Mesenchymal stem cell (in vitro differentiated cells and primary cell): Measurements from ENCODE around the gene SUSD2.
A peak's percentile ranks its signal among the peaks of the same experiment; 100 is the strongest.

Source experiments
- DNase-seq: peaks from one replicate; pipeline ENCODE4 v3.0.0-alpha.2; 2013
- H2AFZ ChIP-seq: one replicate; pipeline ENCODE4 v1.6.1; 2013; ENCODE audit warnings: low read depth, mild to moderate bottlenecking, control low read depth, inconsistent platforms, low read length, moderate library complexity
- H2AK5ac ChIP-seq: 2 replicates; pipeline ENCODE4 v1.6.1; 2013; ENCODE audit warnings: low read length, moderate library complexity, mild to moderate bottlenecking, inconsistent platforms; ENCODE audit not compliant: severe bottlenecking
- H2BK120ac ChIP-seq: one replicate; pipeline ENCODE4 v1.6.1; 2013; ENCODE audit warnings: low read depth, mild to moderate bottlenecking, inconsistent platforms, low read length, moderate library complexity
- H2BK12ac ChIP-seq, 2 experiments: one replicate each; pipeline ENCODE4 v1.6.1; 2013; ENCODE audit warnings: inconsistent platforms in 2 of 2, low read length in 2 of 2, mild to moderate bottlenecking in 2 of 2, moderate library complexity in 2 of 2, control low read depth in 1 of 2
- H2BK15ac ChIP-seq: one replicate; pipeline ENCODE4 v1.6.1; 2013; ENCODE audit warnings: mild to moderate bottlenecking, low read depth, inconsistent platforms; ENCODE audit not compliant: poor library complexity, severe bottlenecking
- H2BK5ac ChIP-seq: 2 replicates; pipeline ENCODE4 v1.6.1; 2013; ENCODE audit warnings: low read depth, mild to moderate bottlenecking, low read length, control low read depth, inconsistent platforms; ENCODE audit not compliant: poor library complexity, severe bottlenecking
- H3K14ac ChIP-seq, 2 experiments: one replicate each; pipeline ENCODE4 v1.6.1; 2013; ENCODE audit warnings: inconsistent platforms in 2 of 2, low read length in 2 of 2, control low read depth in 1 of 2, mild to moderate bottlenecking in 1 of 2, moderate library complexity in 1 of 2
- H3K18ac ChIP-seq, 2 experiments: one replicate each; pipeline ENCODE4 v1.6.1; 2013; ENCODE audit warnings: inconsistent platforms in 2 of 2, low read length in 2 of 2, control low read depth in 1 of 2, low read depth in 1 of 2, mild to moderate bottlenecking in 1 of 2
- H3K23ac ChIP-seq, 2 experiments: one replicate each; pipeline ENCODE4 v1.6.1; 2013; ENCODE audit warnings: inconsistent platforms in 2 of 2, low read length in 2 of 2, mild to moderate bottlenecking in 2 of 2, moderate library complexity in 2 of 2, control low read depth in 1 of 2
- H3K27ac ChIP-seq: 2 replicates; pipeline ENCODE4 v1.5.1; 2013; ENCODE audit warnings: mild to moderate bottlenecking, moderate library complexity, low read length, control low read depth, inconsistent platforms; ENCODE audit not compliant: poor library complexity, severe bottlenecking
- H3K27me3 ChIP-seq, 2 experiments: 2 replicates each; pipeline versions ENCODE4 v1.6.1 to v1.7.0; 2013; ENCODE audit warnings: low read length in 2 of 2, mild to moderate bottlenecking in 2 of 2, moderate library complexity in 2 of 2, control low read depth in 1 of 2, inconsistent platforms in 1 of 2; ENCODE audit not compliant: control insufficient read depth in 1 of 2, insufficient read depth in 1 of 2
- H3K36me3 ChIP-seq, 2 experiments: 2 replicates each; pipeline versions ENCODE4 v1.6.1 to v1.7.0; 2013; ENCODE audit warnings: low read length in 2 of 2, control low read depth in 1 of 2, inconsistent platforms in 1 of 2, low read depth in 1 of 2, mild to moderate bottlenecking in 1 of 2; ENCODE audit not compliant: insufficient read depth in 2 of 2, control insufficient read depth in 1 of 2
- H3K4ac ChIP-seq, 2 experiments: one replicate each; pipeline ENCODE4 v1.6.1; 2013; ENCODE audit warnings: inconsistent platforms in 2 of 2, low read length in 2 of 2, mild to moderate bottlenecking in 2 of 2, moderate library complexity in 2 of 2, control low read depth in 1 of 2, low read depth in 1 of 2
- H3K4me1 ChIP-seq: 2 replicates; pipeline ENCODE4 v1.6.1; 2013; ENCODE audit warnings: low read depth, low read length, control low read depth; ENCODE audit not compliant: control insufficient read depth, insufficient read depth
- H3K4me2 ChIP-seq: 2 replicates; pipeline ENCODE4 v1.6.1; 2013; ENCODE audit warnings: low read length, mild to moderate bottlenecking, inconsistent platforms; ENCODE audit not compliant: poor library complexity, severe bottlenecking
- H3K4me3 ChIP-seq, 2 experiments: 2 replicates each; pipeline versions ENCODE4 v1.5.1 to v1.7.0; 2013; ENCODE audit warnings: low read length in 2 of 2, mild to moderate bottlenecking in 2 of 2, control low read depth in 1 of 2, low read depth in 1 of 2; ENCODE audit not compliant: insufficient read depth in 1 of 2
- H3K79me1 ChIP-seq: replicated peaks from 2 replicates; pipeline ENCODE4 v1.6.1; 2013; ENCODE audit warnings: mild to moderate bottlenecking, control low read depth, low read length, inconsistent platforms; ENCODE audit not compliant: poor library complexity, severe bottlenecking
- H3K9ac ChIP-seq: 2 replicates; pipeline ENCODE4 v1.7.0; 2013; ENCODE audit warnings: mild to moderate bottlenecking, low read length, moderate library complexity
- H3K9me3 ChIP-seq: 2 replicates; pipeline ENCODE4 v1.7.0; 2013; ENCODE audit warnings: mild to moderate bottlenecking, low read length; ENCODE audit not compliant: control insufficient read depth
- H4K8ac ChIP-seq: one replicate; pipeline ENCODE4 v1.6.1; 2013; ENCODE audit warnings: inconsistent platforms, mild to moderate bottlenecking, low read length, moderate library complexity
- H4K91ac ChIP-seq: one replicate; pipeline ENCODE4 v1.6.1; 2013; ENCODE audit warnings: mild to moderate bottlenecking, low read length, inconsistent platforms
- whole genome bisulfite sequencing: methylation state at CpG from one replicate; pipeline ENCODE4 v1.1.7; 2013; ENCODE audit warnings: mixed read lengths; 5-methylcytosine and 5-hydroxymethylcytosine counted together

Gene SUSD2

GRCh38 chr22:24176040-24176439 lies 5.2 kb upstream of the SUSD2 start:
- Histone ChIP-seq H4K8ac (no peak overlapping the region), H2BK12ac (no peak overlapping the region), H3K79me1 (peaks cover 7% of the 10 kb centered on the region), H2AK5ac (no peak overlapping the region), H3K27ac (no peak overlapping the region), H3K4me1 (peaks cover 1% of the 10 kb centered on the region), H3K14ac (no peak overlapping the region), H4K91ac (no peak overlapping the region), H2AFZ (no peak overlapping the region), H3K9me3 (no peaks in the 10 kb centered on the region), H3K9ac (no peak overlapping the region), H3K23ac (no peak overlapping the region), H2BK120ac (no peak overlapping the region), H3K4ac (no peak overlapping the region), H2BK15ac (peak overlapping the region; percentile 12), H2BK5ac (no peak overlapping the region), H3K4me3 (no peak overlapping the region), H3K18ac (no peak overlapping the region), H3K4me2 (no peak overlapping the region), H3K27me3 (no peaks in the 10 kb centered on the region), H3K36me3 (peaks cover 57 to 80% of the 10 kb centered on the region in 2 experiments)
- DNase-seq = no peak
- WGBS = 95% methylated on average over 11 of the region's 11 CpGs

GRCh38 chr22:24176630-24177029 lies 4.7 kb upstream of the SUSD2 start:
- no peak for DNase-seq
- no peak overlapping the region for H3K4me2 ChIP-seq
- no peak overlapping the region for H2AK5ac ChIP-seq
- no peaks in the 10 kb centered on the region for H3K9me3 ChIP-seq
- 95% methylated on average over 10 of the region's 10 CpGs for WGBS
- H3K27me3 ChIP-seq = no peaks in the 10 kb centered on the region
- H3K14ac ChIP-seq = no peak overlapping the region
- no peak overlapping the region for H4K91ac ChIP-seq
- H2BK120ac ChIP-seq = no peak overlapping the region
- no peak overlapping the region for H2BK5ac ChIP-seq
- peaks cover 7% of the 10 kb centered on the region for H3K79me1 ChIP-seq
- H2BK12ac ChIP-seq = no peak overlapping the region
- H3K4ac ChIP-seq = no peak overlapping the region
- H3K23ac ChIP-seq = no peak overlapping the region
- H3K18ac ChIP-seq = no peak overlapping the region
- no peak overlapping the region for H2AFZ ChIP-seq
- peaks cover 5% of the 10 kb centered on the region for H3K4me1 ChIP-seq
- peaks cover 51 to 74% of the 10 kb centered on the region in 2 experiments for H3K36me3 ChIP-seq
- H3K4me3 ChIP-seq = no peak overlapping the region
- no peak overlapping the region for H3K9ac ChIP-seq
- H4K8ac ChIP-seq = no peak overlapping the region
- no peak overlapping the region for H3K27ac ChIP-seq
- no peak overlapping the region for H2BK15ac ChIP-seq

- Histone ChIP-seq H3K79me1 (peaks cover 7% of the 10 kb centered on the region), H3K27ac (no peak overlapping the region), H3K4me1 (peaks cover 8% of the 10 kb centered on the region), H3K4me3 (no peak overlapping the region), H2BK12ac (no peak overlapping the region), H2BK120ac (no peak overlapping the region), H3K9me3 (no peaks in the 10 kb centered on the region), H3K23ac (no peak overlapping the region), H4K91ac (no peak overlapping the region), H3K27me3 (no peaks in the 10 kb centered on the region), H2BK5ac (no peak overlapping the region), H3K9ac (no peak overlapping the region), H3K18ac (no peak overlapping the region), H3K4ac (no peak overlapping the region), H2AFZ (no peak overlapping the region), H2AK5ac (no peak overlapping the region), H2BK15ac (peak overlapping the region; percentile 21), H3K36me3 (peaks cover 47 to 70% of the 10 kb centered on the region in 2 experiments), H3K14ac (no peak overlapping the region), H4K8ac (no peak overlapping the region), H3K4me2 (no peak overlapping the region)
- DNase-seq = no peak
- 95% methylated on average over 5 of the region's 5 CpGs for WGBS
Observed at GRCh38 chr22:24177045-24177444, 4.2 kb upstream of the SUSD2 start.

- no peak overlapping the region for H2BK15ac ChIP-seq
Observed at GRCh38 chr22:24177456-24177855, 3.8 kb upstream of the SUSD2 start.

More at GRCh38 chr22:24177456-24177855, 3.8 kb upstream of the SUSD2 start:
- no peak overlapping the region for H3K23ac ChIP-seq
- H3K79me1 ChIP-seq = peaks cover 7% of the 10 kb centered on the region
- H3K4me2 ChIP-seq = no peak overlapping the region
- H3K36me3 ChIP-seq = peaks cover 43 to 66% of the 10 kb centered on the region in 2 experiments
- H2BK12ac ChIP-seq = no peak overlapping the region
- no peak overlapping the region for H4K8ac ChIP-seq
- H4K91ac ChIP-seq = no peak overlapping the region
- no peak overlapping the region for H3K4ac ChIP-seq
- no peaks in the 10 kb centered on the region for H3K9me3 ChIP-seq
- H3K4me3 ChIP-seq = no peak overlapping the region
- WGBS = 100% methylated on average over 9 of the region's 10 CpGs
- no peak overlapping the region for H3K14ac ChIP-seq
- H3K4me1 ChIP-seq = peaks cover 8% of the 10 kb centered on the region
- H3K27ac ChIP-seq = no peak overlapping the region
- H2AK5ac ChIP-seq = no peak overlapping the region
- no peaks in the 10 kb centered on the region for H3K27me3 ChIP-seq
- no peak overlapping the region for H2BK5ac ChIP-seq
- no peak overlapping the region for H3K9ac ChIP-seq
- no peak overlapping the region for H3K18ac ChIP-seq
- DNase-seq = no peak
- H2BK120ac ChIP-seq = no peak overlapping the region
- no peak overlapping the region for H2AFZ ChIP-seq
